Measurements from ENCODE around the gene PPP1R13B.

PPP1R13B gene

GRCh38 chr14:103879570-103880347 is 32.4 kb upstream of the PPP1R13B start:
- TF ChIP-seq, protein P1, sequence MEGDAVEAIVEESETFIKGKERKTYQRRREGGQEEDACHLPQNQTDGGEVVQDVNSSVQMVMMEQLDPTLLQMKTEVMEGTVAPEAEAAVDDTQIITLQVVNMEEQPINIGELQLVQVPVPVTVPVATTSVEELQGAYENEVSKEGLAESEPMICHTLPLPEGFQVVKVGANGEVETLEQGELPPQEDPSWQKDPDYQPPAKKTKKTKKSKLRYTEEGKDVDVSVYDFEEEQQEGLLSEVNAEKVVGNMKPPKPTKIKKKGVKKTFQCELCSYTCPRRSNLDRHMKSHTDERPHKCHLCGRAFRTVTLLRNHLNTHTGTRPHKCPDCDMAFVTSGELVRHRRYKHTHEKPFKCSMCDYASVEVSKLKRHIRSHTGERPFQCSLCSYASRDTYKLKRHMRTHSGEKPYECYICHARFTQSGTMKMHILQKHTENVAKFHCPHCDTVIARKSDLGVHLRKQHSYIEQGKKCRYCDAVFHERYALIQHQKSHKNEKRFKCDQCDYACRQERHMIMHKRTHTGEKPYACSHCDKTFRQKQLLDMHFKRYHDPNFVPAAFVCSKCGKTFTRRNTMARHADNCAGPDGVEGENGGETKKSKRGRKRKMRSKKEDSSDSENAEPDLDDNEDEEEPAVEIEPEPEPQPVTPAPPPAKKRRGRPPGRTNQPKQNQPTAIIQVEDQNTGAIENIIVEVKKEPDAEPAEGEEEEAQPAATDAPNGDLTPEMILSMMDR (conservative IDR thresholded peaks at IDR 0.05), result no peak
- peak overlapping the region; percentile 99 for H3K27ac ChIP-seq

DNA sequence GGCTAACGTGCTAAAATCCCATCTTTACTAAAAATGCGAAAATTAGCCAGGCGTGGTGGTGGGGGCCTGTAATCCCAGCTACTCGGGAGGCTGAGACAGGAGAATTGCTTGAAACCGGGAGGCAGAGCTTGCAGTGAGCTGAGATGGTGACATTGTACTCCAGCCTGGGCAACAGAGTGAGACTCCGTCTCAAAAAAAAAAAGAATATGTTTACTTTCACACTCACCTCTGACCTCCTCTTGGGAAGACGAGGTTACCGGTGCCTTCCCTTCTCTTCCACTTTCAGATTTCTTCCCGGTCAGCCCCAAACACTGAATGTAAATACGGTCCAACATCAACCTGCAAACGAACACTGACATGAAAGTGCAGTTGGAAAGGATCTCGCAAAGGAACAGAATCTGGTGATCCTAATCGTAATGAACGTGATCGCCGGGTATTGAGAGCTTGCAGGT is 31.8 kb upstream of the PPP1R13B start:
- TF ChIP-seq, protein P1 (conservative IDR thresholded peaks at IDR 0.05), result no peak
- peak overlapping the region; percentile 99 for H3K27ac ChIP-seq

- TF ChIP-seq, protein P1 (conservative IDR thresholded peaks at IDR 0.05), result no peak
- H3K27ac ChIP-seq, result peak overlapping the region; percentile 99
Observed at GRCh38 chr14:103878180-103878579, 30.8 kb upstream of the PPP1R13B start.

- H3K27ac ChIP-seq, result no peak overlapping the region
- TF ChIP-seq, protein P1 (conservative IDR thresholded peaks at IDR 0.05), result no peak
Observed at GRCh38 chr14:103875010-103875409, 27.6 kb upstream of the PPP1R13B start.

- TF ChIP-seq, protein P1 (conservative IDR thresholded peaks at IDR 0.05), result no peak
- H3K27ac ChIP-seq, result no peak overlapping the region
Observed at GRCh38 chr14:103872481-103873113, 25.2 kb upstream of the PPP1R13B start.

GRCh38 chr14:103871596-103872480 is 24.5 kb upstream of the PPP1R13B start:
- H3K27ac ChIP-seq, result no peak overlapping the region
- TF ChIP-seq, protein P1 (conservative IDR thresholded peaks at IDR 0.05), result no peak

Data from VCaP (cell line).